ENCODE results near the gene RNF5.
A peak's percentile ranks its signal among the peaks of the same experiment; 100 is the strongest.
"Not testable (repeated sequence)": the region's sequence is repeated elsewhere in the genome, so short reads cannot be mapped to it uniquely, and the experiment has no call there.

RNF5 gene

DNA sequence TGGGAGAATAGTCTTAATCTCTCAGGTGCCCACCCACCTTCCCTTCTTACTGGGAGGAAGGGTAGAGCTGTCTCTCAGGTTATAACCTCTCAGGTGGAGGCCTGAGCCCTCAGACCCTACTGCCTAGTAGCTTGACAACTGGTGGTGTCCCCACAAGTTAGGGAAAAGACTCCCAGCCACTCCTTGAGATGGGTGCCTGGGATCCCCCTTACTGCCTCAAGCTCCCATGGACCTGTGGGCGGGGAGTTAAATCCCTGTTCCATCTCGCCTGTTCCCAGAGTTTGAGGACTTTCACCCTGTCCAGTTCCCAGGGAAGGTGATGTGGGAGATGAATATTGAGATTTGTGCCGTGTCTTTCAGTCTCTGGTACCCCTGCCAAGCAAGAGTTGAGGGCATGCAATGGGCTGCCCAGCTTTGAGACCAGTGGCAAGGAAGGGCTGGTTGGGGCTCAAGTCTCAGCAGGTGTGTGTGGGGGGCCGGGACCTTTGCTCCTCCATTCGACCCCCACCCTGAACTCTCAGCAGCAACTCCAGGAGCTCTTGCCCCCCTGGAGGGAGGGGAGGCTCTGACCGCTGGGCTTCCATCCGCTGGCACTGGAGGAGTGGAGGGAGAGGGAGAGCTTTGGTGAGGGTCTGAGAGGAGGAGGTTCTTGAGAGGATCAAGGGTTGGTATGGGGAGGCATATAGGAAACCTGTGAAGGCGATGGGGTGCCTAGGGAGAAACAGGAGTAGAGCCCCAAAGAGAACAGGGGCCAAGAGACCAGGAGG, 12.9 kb downstream of the RNF5 start:
- peak overlapping the region; percentile 11 for H3K4me2 ChIP-seq (ENCODE audit: low read length)
- H2BK12ac ChIP-seq (ENCODE audit: low read length): peak overlapping the region; percentile 85
- H2BK5ac ChIP-seq (ENCODE audit: low read depth, low read length, poor library complexity): peak overlapping the region; percentile 11
- no peaks in the 10 kb centered on the region for H3K9me3 ChIP-seq (ENCODE audit: insufficient read depth, low read depth, low read length)
- no peak overlapping the region for H3K9ac ChIP-seq (ENCODE audit: low read length)
- peak overlapping the region; percentile 29 for H2BK120ac ChIP-seq (ENCODE audit: insufficient read depth, low read length, poor library complexity)
- H3K4me1 ChIP-seq (ENCODE audit: control insufficient read depth in 1 of 2, insufficient read depth in 2 of 2, low read length in 2 of 2): peaks cover 15 to 24% of the 10 kb centered on the region in 2 experiments
- H3K4me3 ChIP-seq (ENCODE audit: low read depth, low read length): no peak overlapping the region
- H4K91ac ChIP-seq (ENCODE audit: low read depth, low read length): peak overlapping the region; percentile 92
- peaks cover 24% of the 10 kb centered on the region for H3K79me1 ChIP-seq (ENCODE audit: low read length)
- H3K18ac ChIP-seq (ENCODE audit: low read length): peak overlapping the region; percentile 37
- no CpG with 5 or more reads among the region's 8 CpGs for WGBS (ENCODE audit: extremely low coverage, insufficient coverage, insufficient read length)
- H3K4ac ChIP-seq (ENCODE audit: low read depth, low read length): peak overlapping the region; percentile 4
- DNase-seq: no peak
- H3K27ac ChIP-seq (ENCODE audit: low read depth, low read length): no peak overlapping the region
- H3K79me2 ChIP-seq (ENCODE audit: control insufficient read depth, insufficient read depth, low read length, poor library complexity): peaks cover 14% of the 10 kb centered on the region
- no peaks in the 10 kb centered on the region for H3K27me3 ChIP-seq (ENCODE audit: insufficient read depth, low read length)
- peak overlapping the region; percentile 31 for H4K12ac ChIP-seq (ENCODE audit: low read depth, low read length)
- H4K8ac ChIP-seq (ENCODE audit: low read depth, low read length): peak overlapping the region; percentile 17
- H3K36me3 ChIP-seq (ENCODE audit: control insufficient read depth in 1 of 2, insufficient read depth in 2 of 2, low read length in 2 of 2): peaks cover 20 to 21% of the 10 kb centered on the region in 2 experiments
- peak overlapping the region; percentile 41 for H3K14ac ChIP-seq (ENCODE audit: low read length)
- no peak overlapping the region for H2AFZ ChIP-seq (ENCODE audit: insufficient read depth, low read length, poor library complexity)
- H3K23ac ChIP-seq (ENCODE audit: low read length): no peak overlapping the region
- H2AK5ac ChIP-seq (ENCODE audit: low read length): peak overlapping the region; percentile 59

DNA sequence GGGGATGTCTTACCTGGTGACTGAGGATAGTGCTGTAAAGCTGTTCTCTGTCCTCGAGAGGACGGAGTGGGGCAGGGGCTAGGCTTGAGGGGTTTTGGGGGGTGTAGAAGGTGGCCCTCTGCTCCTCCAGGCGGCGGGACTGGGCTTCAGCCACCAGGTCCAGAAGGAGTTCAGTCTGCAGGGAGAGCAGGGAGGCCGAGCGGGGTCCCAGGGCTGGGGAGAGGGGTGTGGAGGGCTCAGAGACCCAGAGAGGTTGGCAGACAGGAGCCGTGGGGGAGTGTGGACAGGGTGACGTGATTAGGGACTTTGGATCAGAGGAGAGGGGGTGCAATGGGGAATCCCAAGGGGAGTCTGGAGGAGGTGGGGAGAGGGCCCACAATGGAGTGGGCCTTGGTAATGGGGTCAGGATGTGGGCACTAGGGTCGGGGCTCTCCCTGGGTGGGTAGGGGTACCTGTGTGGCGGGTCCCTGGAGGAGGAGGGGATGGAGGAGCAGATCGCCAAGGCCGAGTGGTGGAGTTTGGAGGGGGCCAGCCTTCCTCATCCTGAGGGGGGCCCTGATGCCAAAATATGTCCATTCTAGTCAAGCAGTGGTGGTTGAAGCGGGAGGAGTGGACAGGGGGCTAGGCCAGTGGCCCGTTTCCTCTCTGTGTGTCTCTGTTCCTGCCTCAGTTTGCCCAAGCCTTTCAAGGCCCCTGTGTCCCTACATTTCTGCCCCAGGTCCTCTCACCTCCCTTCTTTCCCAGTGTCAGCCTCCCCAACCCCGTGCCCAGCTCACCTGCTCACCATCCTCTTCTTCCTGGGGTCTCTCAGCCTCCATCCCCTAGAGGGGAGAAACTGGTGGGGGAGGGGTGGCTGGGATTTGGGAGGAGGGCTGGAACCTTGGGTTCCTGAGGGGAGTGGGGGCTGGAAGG, 13.7 kb downstream of the RNF5 start:
- H3K9ac ChIP-seq (ENCODE audit: low read length): no peak overlapping the region
- H3K79me1 ChIP-seq (ENCODE audit: low read length): peaks cover 31% of the 10 kb centered on the region
- peak overlapping the region; percentile 77 for H4K8ac ChIP-seq (ENCODE audit: low read depth, low read length)
- H3K4me2 ChIP-seq (ENCODE audit: low read length): no peak overlapping the region
- no peak overlapping the region for H2AFZ ChIP-seq (ENCODE audit: insufficient read depth, low read length, poor library complexity)
- H2AK5ac ChIP-seq (ENCODE audit: low read length): peak overlapping the region; percentile 86
- H3K4me3 ChIP-seq (ENCODE audit: low read depth, low read length): no peak overlapping the region
- no peaks in the 10 kb centered on the region for H3K27me3 ChIP-seq (ENCODE audit: insufficient read depth, low read length)
- H3K79me2 ChIP-seq (ENCODE audit: control insufficient read depth, insufficient read depth, low read length, poor library complexity): peaks cover 16% of the 10 kb centered on the region
- no peak overlapping the region for H3K23ac ChIP-seq (ENCODE audit: low read length)
- H3K27ac ChIP-seq (ENCODE audit: low read depth, low read length): no peak overlapping the region
- no CpG with 5 or more reads among the region's 15 CpGs for WGBS (ENCODE audit: extremely low coverage, insufficient coverage, insufficient read length)
- H2BK12ac ChIP-seq (ENCODE audit: low read length): peak overlapping the region; percentile 85
- H2BK120ac ChIP-seq (ENCODE audit: insufficient read depth, low read length, poor library complexity): peak overlapping the region; percentile 55
- no peak for DNase-seq
- H3K18ac ChIP-seq (ENCODE audit: low read length): peak overlapping the region; percentile 63
- peaks cover 12 to 13% of the 10 kb centered on the region in 2 experiments for H3K36me3 ChIP-seq (ENCODE audit: control insufficient read depth in 1 of 2, insufficient read depth in 2 of 2, low read length in 2 of 2)
- no peaks in the 10 kb centered on the region for H3K9me3 ChIP-seq (ENCODE audit: insufficient read depth, low read depth, low read length)
- peak overlapping the region; percentile 78 for H4K12ac ChIP-seq (ENCODE audit: low read depth, low read length)
- H3K4me1 ChIP-seq (ENCODE audit: control insufficient read depth in 1 of 2, insufficient read depth in 2 of 2, low read length in 2 of 2): peaks cover 20 to 29% of the 10 kb centered on the region in 2 experiments
- H2BK5ac ChIP-seq (ENCODE audit: low read depth, low read length, poor library complexity): no peak overlapping the region
- peak overlapping the region; percentile 80 for H3K14ac ChIP-seq (ENCODE audit: low read length)
- H4K91ac ChIP-seq (ENCODE audit: low read depth, low read length): peak overlapping the region; percentile 92
- H3K4ac ChIP-seq (ENCODE audit: low read depth, low read length): peak overlapping the region; percentile 53

DNA sequence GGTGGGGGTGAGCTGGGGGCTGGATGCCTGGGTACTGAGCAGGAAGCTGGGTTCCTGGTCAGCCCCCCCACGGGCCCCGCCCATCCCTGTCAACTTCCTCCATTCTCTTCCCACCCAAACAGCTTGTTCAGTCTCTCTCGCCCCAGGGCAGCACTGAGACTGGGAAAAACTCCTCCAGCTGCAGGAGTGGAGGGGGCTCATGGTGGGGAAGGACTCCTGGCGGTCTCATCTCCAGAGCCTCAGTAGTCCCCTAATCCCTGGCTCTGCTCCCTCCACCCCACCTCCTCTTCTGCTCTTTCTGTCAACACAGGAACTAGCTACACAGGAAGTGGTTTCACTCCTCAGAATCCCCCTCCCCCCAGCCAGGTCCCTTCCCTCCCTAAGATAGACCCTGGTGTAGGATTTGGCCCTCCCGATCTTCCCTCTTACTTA, 14.4 kb downstream of the RNF5 start, which contains the start of gene GPSM3:
Gene GPSM3 (minus strand): TSS at position 36 of the 432 bp plus-strand sequence. CDS start 130 bp downstream, outside the sequence.
- Histone ChIP-seq H3K4me1 (ENCODE audit: control insufficient read depth in 1 of 2, insufficient read depth in 2 of 2, low read length in 2 of 2) (peaks cover 20 to 29% of the 10 kb centered on the region in 2 experiments), H3K4ac (ENCODE audit: low read depth, low read length) (peak within 1 kb of the TSS; percentile 53), H3K18ac (ENCODE audit: low read length) (peak within 1 kb of the TSS; percentile 63), H3K14ac (ENCODE audit: low read length) (peak within 1 kb of the TSS; percentile 80), H3K36me3 (ENCODE audit: control insufficient read depth in 1 of 2, insufficient read depth in 2 of 2, low read length in 2 of 2) (peaks cover 6 to 7% of the 10 kb centered on the region in 2 experiments), H2AK5ac (ENCODE audit: low read length) (peak within 1 kb of the TSS; percentile 86), H3K4me2 (ENCODE audit: low read length) (peak within 1 kb of the TSS; percentile 55), H3K79me1 (ENCODE audit: low read length) (peaks cover 31% of the 10 kb centered on the region), H2BK12ac (ENCODE audit: low read length) (peak within 1 kb of the TSS; percentile 85), H3K23ac (ENCODE audit: low read length) (no peak within 1 kb of the TSS), H3K9ac (ENCODE audit: low read length) (no peak within 1 kb of the TSS), H4K8ac (ENCODE audit: low read depth, low read length) (peak within 1 kb of the TSS; percentile 77), H3K4me3 (ENCODE audit: low read depth, low read length) (no peak within 1 kb of the TSS), H2BK120ac (ENCODE audit: insufficient read depth, low read length, poor library complexity) (peak within 1 kb of the TSS; percentile 55), H4K91ac (ENCODE audit: low read depth, low read length) (peak within 1 kb of the TSS; percentile 92), H2AFZ (ENCODE audit: insufficient read depth, low read length, poor library complexity) (no peak within 1 kb of the TSS), H2BK5ac (ENCODE audit: low read depth, low read length, poor library complexity) (no peak within 1 kb of the TSS), H3K27me3 (ENCODE audit: insufficient read depth, low read length) (no peaks in the 10 kb centered on the region), H3K9me3 (ENCODE audit: insufficient read depth, low read depth, low read length) (no peaks in the 10 kb centered on the region), H4K12ac (ENCODE audit: low read depth, low read length) (peak within 1 kb of the TSS; percentile 78), H3K79me2 (ENCODE audit: control insufficient read depth, insufficient read depth, low read length, poor library complexity) (peaks cover 16% of the 10 kb centered on the region), H3K27ac (ENCODE audit: low read depth, low read length) (peak within 1 kb of the TSS; percentile 57)
- WGBS (ENCODE audit: extremely low coverage, insufficient coverage, insufficient read length): no CpG with 5 or more reads among the region's 5 CpGs
- no peak for DNase-seq

DNA sequence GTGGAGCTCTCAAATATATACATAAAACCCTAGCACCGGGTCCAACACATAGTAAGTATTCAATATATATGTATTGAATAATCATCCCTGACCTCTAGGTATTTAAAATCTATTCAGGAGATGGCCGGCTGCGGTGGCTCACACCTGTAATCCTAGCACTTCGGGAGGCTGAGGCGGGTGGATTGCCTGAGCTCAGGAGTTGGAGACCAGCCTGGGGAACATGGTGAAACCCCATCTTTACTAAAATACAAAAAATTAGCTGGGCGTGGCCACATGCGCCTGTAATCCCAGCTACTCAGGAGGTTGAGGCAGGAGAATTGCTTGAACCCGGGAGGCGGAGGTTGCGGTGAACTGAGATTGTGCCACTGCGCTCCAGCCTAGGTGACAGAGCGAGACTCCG, 14.9 kb downstream of the RNF5 start:
- H4K12ac ChIP-seq (ENCODE audit: low read depth, low read length): peak overlapping the region; percentile 76
- H4K91ac ChIP-seq (ENCODE audit: low read depth, low read length): peak overlapping the region; percentile 92
- H2AFZ ChIP-seq (ENCODE audit: insufficient read depth, low read length, poor library complexity); H4K8ac ChIP-seq (ENCODE audit: low read depth, low read length); H3K4me3 ChIP-seq (ENCODE audit: low read depth, low read length); H3K36me3 ChIP-seq (ENCODE audit: control insufficient read depth in 1 of 2, insufficient read depth in 2 of 2, low read length in 2 of 2); H3K9ac ChIP-seq (ENCODE audit: low read length); H2AK5ac ChIP-seq (ENCODE audit: low read length); H3K23ac ChIP-seq (ENCODE audit: low read length); H3K27ac ChIP-seq (ENCODE audit: low read depth, low read length); H2BK5ac ChIP-seq (ENCODE audit: low read depth, low read length, poor library complexity); DNase-seq; H3K18ac ChIP-seq (ENCODE audit: low read length); H3K27me3 ChIP-seq (ENCODE audit: insufficient read depth, low read length); H3K9me3 ChIP-seq (ENCODE audit: insufficient read depth, low read depth, low read length); H3K4ac ChIP-seq (ENCODE audit: low read depth, low read length); H2BK12ac ChIP-seq (ENCODE audit: low read length): not testable (repeated sequence)
- H3K79me1 ChIP-seq (ENCODE audit: low read length): peaks cover 31% of the 10 kb centered on the region
- peak overlapping the region; percentile 64 for H3K14ac ChIP-seq (ENCODE audit: low read length)
- peak overlapping the region; percentile 37 for H2BK120ac ChIP-seq (ENCODE audit: insufficient read depth, low read length, poor library complexity)
- peaks cover 16% of the 10 kb centered on the region for H3K79me2 ChIP-seq (ENCODE audit: control insufficient read depth, insufficient read depth, low read length, poor library complexity)
- H3K4me2 ChIP-seq (ENCODE audit: low read length): peak overlapping the region; percentile 55
- WGBS (ENCODE audit: extremely low coverage, insufficient coverage, insufficient read length): no CpG with 5 or more reads among the region's 13 CpGs
- H3K4me1 ChIP-seq (ENCODE audit: control insufficient read depth in 1 of 2, insufficient read depth in 2 of 2, low read length in 2 of 2): peaks cover 20 to 29% of the 10 kb centered on the region in 2 experiments

Measured in trophoblast cell (in vitro differentiated cells and primary cell).